HepG2 (cell line): ENCODE results near the gene PLPP7. TPM values are rescaled to one million over a fixed set of nuclear protein-coding genes. Genes with fewer than 3 reads are reported as not detected.

Experiments used
- ARID2 ChIP-seq: sonication (generic); formaldehyde crosslinking; IDR thresholded peaks from 2 replicates; pipeline ENCODE4 v1.8.1; 2022; ENCODE audit warnings: mild to moderate bottlenecking, missing genetic modification reagents, borderline replicate concordance
- ATF7-NPFF ChIP-seq: sonication (generic); formaldehyde crosslinking; IDR thresholded peaks from 2 replicates; pipeline ENCODE4 v1.8.1; 2023; ENCODE audit warnings: mild to moderate bottlenecking, low read depth, missing genetic modification reagents, moderate library complexity
- ETV5 ChIP-seq: IDR thresholded peaks from 2 replicates; pipeline ENCODE4 v1.6.1; 2018; ENCODE audit warnings: missing biosample characterization, missing genetic modification reagents, inconsistent platforms, borderline replicate concordance
- GATAD2A ChIP-seq: IDR thresholded peaks from 2 replicates; pipeline ENCODE4 v1.6.1; 2016
- HNF4A ChIP-seq: sonication (generic); formaldehyde crosslinking; IDR thresholded peaks from 2 replicates; pipeline ENCODE4 v1.4.0; 2020; ENCODE audit warnings: missing genetic modification reagents
- HNF4G ChIP-seq, 2 experiments: sonication (generic) in 1 of 2; formaldehyde crosslinking in 1 of 2; IDR thresholded peaks; 2 replicates each; pipeline versions ENCODE4 v1.4.0 to v1.6.1; 2011 to 2020; ENCODE audit warnings: borderline replicate concordance in 2 of 2, low read depth in 2 of 2, mild to moderate bottlenecking in 2 of 2, low read length in 1 of 2, missing genetic modification reagents in 1 of 2, moderate library complexity in 1 of 2
- JDP2 ChIP-seq: sonication (generic); formaldehyde crosslinking; IDR thresholded peaks from 2 replicates; pipeline ENCODE4 v1.8.1; 2022; ENCODE audit warnings: missing genetic modification reagents, borderline replicate concordance
- KDM6A ChIP-seq: IDR thresholded peaks from 2 replicates; pipeline ENCODE4 v1.6.1; 2016; ENCODE audit warnings: low read depth
- MEIS2 ChIP-seq: sonication (generic); formaldehyde crosslinking; IDR thresholded peaks from 2 replicates; pipeline ENCODE4 v1.9.0; 2021; ENCODE audit warnings: mild to moderate bottlenecking, missing genetic modification reagents
- NFIC ChIP-seq: IDR thresholded peaks from 2 replicates; pipeline ENCODE4 v1.6.1; 2012; ENCODE audit warnings: mild to moderate bottlenecking, low read length, inconsistent platforms
- SRF ChIP-seq: IDR thresholded peaks from 2 replicates; pipeline ENCODE4 v1.6.1; 2011; ENCODE audit warnings: mild to moderate bottlenecking, low read depth, low read length, moderate library complexity
- ZFX ChIP-seq: sonication (generic); formaldehyde crosslinking; IDR thresholded peaks from 2 replicates; pipeline ENCODE4 v1.4.0; 2020; ENCODE audit warnings: mild to moderate bottlenecking, low read depth, missing genetic modification reagents, moderate library complexity
- ZNF33B ChIP-seq: sonication (generic); formaldehyde crosslinking; IDR thresholded peaks from 2 replicates; pipeline ENCODE4 v1.5.1; 2020; ENCODE audit warnings: mild to moderate bottlenecking, missing genetic modification reagents
- polyA plus RNA-seq, 8 experiments: library from polyadenylated mRNA; depleted of rRNA in 3 of 8; stranded (reverse) in 7 of 8; unstranded in 1 of 8; fragments of >200 nt; fragmentation: Illumina TruSeq in 4 of 8; extraction: Trizol in 4 of 8; gene quantifications; 2 replicates each; pipeline versions ENCODE4 v1.2.1 to v1.2.3, GENCODE V29; 2011 to 2016; ENCODE audit warnings: low read depth in 4 of 8, missing spikeins in 1 of 8, mixed read lengths in 1 of 8; ENCODE audit not compliant: insufficient read depth in 1 of 8
- total RNA-seq, 5 experiments: library from RNA; depleted of rRNA; stranded (reverse); fragments of >200 nt; fragmentation: Illumina TruSeq; extraction: Trizol; gene quantifications; 2 replicates each; pipeline ENCODE4 v1.2.3, GENCODE V29; 2016; ENCODE audit warnings: low read depth in 1 of 5
- TF ChIP-seq, protein P1 (sequence below): IDR thresholded peaks from 2 replicates; pipeline ENCODE4 v1.6.1; 2016; ENCODE audit warnings: missing biosample characterization, missing genetic modification reagents, low read depth
- TF ChIP-seq, protein P2 (sequence below): sonication (generic); formaldehyde crosslinking; IDR thresholded peaks from 2 replicates; pipeline ENCODE4 v1.5.0; 2020; ENCODE audit warnings: mild to moderate bottlenecking, missing genetic modification reagents
- TF ChIP-seq, protein P3 (sequence below): sonication (generic); formaldehyde crosslinking; IDR thresholded peaks from 2 replicates; pipeline ENCODE4 v1.9.0; 2021; ENCODE audit warnings: missing genetic modification reagents, borderline replicate concordance
- TF ChIP-seq, protein P4 (sequence below): sonication (generic); formaldehyde crosslinking; IDR thresholded peaks from 2 replicates; pipeline ENCODE4 v1.4.0; 2020; ENCODE audit warnings: missing genetic modification reagents
- TF ChIP-seq, protein P5 (sequence below): sonication (generic); formaldehyde crosslinking; IDR thresholded peaks from 2 replicates; pipeline ENCODE4 v1.4.0; 2020; ENCODE audit warnings: missing genetic modification reagents

Gene PLPP7
- total and polyA plus RNA-seq, 2 of the 13 experiments (the other 11 are each of a cell fraction or from before 2014, with no cell fraction given): 0.33 to 1.2 TPM

DNA sequence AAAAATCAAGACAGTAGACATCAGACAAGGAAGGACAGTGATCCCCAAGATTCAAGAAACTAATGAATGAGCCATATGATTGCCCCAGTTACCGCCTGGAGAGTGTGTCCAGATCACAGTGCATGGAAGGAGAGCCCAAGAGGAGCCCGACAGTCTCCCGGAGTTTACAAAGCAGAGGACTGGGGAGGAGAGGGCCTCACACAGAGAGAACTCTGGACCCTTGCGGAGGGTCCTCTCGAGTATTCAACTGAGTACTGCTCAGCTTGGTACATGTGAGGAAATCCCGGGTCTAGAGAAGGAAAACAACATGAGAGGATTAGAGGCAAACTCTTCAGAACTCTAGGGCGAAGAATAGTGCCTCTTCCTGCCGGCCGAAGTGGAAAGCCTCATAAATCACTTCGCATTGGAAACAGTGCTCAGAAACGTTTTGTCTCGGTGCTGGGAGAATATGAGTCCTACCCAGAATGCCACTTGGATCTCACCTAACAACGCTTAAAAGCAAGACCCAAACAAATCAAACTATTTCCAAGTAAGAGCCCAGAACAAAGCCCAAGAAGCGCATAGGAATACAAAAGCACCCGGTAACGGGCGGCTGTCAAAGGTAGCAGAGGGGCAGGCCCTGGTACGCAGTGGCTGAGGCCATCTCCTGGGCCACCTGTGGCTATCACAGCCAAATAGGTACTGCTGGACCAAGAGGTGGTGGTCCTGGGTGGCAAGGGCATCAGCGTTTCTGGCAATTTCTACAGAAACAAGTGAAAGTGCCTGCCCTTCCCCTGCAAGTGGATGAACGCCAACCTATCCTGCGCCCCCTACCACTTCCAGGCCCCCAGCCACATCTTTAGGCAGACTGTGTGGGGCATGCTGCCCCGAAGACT, 49.2 kb upstream of the PLPP7 start (continued):
- TF ChIP-seq, protein P1, sequence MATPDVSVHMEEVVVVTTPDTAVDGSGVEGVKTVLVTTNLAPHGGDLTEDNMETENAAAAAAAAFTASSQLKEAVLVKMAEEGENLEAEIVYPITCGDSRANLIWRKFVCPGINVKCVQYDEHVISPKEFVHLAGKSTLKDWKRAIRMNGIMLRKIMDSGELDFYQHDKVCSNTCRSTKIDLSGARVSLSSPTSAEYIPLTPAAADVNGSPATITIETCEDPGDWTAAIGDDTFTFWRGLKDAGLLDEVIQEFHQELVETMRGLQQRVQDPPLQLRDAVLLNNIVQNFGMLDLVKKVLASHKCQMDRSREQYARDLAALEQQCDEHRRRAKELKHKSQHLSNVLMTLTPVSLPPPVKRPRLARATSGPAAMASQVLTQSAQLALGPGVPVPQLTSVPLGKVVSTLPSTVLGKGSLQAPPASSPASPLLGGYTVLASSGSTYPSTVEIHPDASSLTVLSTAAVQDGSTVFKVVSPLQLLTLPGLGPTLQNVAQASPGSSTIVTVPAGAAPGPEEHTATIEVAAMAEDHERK (CRISPR knock-in tag): no peak
- TF ChIP-seq ARID2 (CRISPR knock-in tag) (no peak), KDM6A (CRISPR knock-in tag) (0 out of 2 replicates have a peak, but pooled peaks have one; percentile 17), ETV5 (CRISPR knock-in tag) (no peak), ZFX (peak; percentile 45; the same call in 1 of the 2 replicates), HNF4A (peak; percentile 62), ATF7-NPFF (CRISPR knock-in tag) (no peak), NFIC (no peak), MEIS2 (CRISPR knock-in tag) (no peak), ZNF33B (CRISPR knock-in tag) (no peak), HNF4G (IDR thresholded peaks at IDR 0.05; ENCODE audit: borderline replicate concordance, low read depth, low read length) (peak; percentile 32; the same call in 1 of the 2 replicates), HNF4G (CRISPR knock-in tag; IDR thresholded peaks at IDR 0.05; ENCODE audit: borderline replicate concordance, low read depth) (no peak), GATAD2A (CRISPR knock-in tag) (no peak), SRF (no peak), JDP2 (CRISPR knock-in tag) (no peak)
- TF ChIP-seq, protein P2, sequence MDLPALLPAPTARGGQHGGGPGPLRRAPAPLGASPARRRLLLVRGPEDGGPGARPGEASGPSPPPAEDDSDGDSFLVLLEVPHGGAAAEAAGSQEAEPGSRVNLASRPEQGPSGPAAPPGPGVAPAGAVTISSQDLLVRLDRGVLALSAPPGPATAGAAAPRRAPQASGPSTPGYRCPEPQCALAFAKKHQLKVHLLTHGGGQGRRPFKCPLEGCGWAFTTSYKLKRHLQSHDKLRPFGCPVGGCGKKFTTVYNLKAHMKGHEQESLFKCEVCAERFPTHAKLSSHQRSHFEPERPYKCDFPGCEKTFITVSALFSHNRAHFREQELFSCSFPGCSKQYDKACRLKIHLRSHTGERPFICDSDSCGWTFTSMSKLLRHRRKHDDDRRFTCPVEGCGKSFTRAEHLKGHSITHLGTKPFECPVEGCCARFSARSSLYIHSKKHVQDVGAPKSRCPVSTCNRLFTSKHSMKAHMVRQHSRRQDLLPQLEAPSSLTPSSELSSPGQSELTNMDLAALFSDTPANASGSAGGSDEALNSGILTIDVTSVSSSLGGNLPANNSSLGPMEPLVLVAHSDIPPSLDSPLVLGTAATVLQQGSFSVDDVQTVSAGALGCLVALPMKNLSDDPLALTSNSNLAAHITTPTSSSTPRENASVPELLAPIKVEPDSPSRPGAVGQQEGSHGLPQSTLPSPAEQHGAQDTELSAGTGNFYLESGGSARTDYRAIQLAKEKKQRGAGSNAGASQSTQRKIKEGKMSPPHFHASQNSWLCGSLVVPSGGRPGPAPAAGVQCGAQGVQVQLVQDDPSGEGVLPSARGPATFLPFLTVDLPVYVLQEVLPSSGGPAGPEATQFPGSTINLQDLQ (CRISPR knock-in tag): no peak
- TF ChIP-seq, protein P3, sequence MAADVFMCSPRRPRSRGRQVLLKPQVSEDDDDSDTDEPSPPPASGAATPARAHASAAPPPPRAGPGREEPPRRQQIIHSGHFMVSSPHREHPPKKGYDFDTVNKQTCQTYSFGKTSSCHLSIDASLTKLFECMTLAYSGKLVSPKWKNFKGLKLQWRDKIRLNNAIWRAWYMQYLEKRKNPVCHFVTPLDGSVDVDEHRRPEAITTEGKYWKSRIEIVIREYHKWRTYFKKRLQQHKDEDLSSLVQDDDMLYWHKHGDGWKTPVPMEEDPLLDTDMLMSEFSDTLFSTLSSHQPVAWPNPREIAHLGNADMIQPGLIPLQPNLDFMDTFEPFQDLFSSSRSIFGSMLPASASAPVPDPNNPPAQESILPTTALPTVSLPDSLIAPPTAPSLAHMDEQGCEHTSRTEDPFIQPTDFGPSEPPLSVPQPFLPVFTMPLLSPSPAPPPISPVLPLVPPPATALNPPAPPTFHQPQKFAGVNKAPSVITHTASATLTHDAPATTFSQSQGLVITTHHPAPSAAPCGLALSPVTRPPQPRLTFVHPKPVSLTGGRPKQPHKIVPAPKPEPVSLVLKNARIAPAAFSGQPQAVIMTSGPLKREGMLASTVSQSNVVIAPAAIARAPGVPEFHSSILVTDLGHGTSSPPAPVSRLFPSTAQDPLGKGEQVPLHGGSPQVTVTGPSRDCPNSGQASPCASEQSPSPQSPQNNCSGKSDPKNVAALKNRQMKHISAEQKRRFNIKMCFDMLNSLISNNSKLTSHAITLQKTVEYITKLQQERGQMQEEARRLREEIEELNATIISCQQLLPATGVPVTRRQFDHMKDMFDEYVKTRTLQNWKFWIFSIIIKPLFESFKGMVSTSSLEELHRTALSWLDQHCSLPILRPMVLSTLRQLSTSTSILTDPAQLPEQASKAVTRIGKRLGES: no peak
- TF ChIP-seq, protein P4, sequence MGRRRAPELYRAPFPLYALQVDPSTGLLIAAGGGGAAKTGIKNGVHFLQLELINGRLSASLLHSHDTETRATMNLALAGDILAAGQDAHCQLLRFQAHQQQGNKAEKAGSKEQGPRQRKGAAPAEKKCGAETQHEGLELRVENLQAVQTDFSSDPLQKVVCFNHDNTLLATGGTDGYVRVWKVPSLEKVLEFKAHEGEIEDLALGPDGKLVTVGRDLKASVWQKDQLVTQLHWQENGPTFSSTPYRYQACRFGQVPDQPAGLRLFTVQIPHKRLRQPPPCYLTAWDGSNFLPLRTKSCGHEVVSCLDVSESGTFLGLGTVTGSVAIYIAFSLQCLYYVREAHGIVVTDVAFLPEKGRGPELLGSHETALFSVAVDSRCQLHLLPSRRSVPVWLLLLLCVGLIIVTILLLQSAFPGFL (CRISPR knock-in tag): no peak
- TF ChIP-seq, protein P5, sequence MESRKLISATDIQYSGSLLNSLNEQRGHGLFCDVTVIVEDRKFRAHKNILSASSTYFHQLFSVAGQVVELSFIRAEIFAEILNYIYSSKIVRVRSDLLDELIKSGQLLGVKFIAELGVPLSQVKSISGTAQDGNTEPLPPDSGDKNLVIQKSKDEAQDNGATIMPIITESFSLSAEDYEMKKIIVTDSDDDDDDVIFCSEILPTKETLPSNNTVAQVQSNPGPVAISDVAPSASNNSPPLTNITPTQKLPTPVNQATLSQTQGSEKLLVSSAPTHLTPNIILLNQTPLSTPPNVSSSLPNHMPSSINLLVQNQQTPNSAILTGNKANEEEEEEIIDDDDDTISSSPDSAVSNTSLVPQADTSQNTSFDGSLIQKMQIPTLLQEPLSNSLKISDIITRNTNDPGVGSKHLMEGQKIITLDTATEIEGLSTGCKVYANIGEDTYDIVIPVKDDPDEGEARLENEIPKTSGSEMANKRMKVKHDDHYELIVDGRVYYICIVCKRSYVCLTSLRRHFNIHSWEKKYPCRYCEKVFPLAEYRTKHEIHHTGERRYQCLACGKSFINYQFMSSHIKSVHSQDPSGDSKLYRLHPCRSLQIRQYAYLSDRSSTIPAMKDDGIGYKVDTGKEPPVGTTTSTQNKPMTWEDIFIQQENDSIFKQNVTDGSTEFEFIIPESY (CRISPR knock-in tag): no peak
